Brain microvascular endothelial cell (primary cell): ENCODE data around the gene BABAM2.

Experiments used
- DNase-seq: peaks from one replicate; pipeline ENCODE4 v3.0.0-alpha.2; 2020
- H3K27ac ChIP-seq: fragments of 250-450 bp; sonication (Bioruptor Pico); 2 replicates; pipeline ENCODE4 v1.5.1; 2020; ENCODE audit warnings: mild to moderate bottlenecking, moderate library complexity
- H3K27me3 ChIP-seq: fragments of 250-450 bp; sonication (Bioruptor Pico); replicated peaks from 2 replicates; pipeline ENCODE4 v1.5.1; 2020; ENCODE audit warnings: mild to moderate bottlenecking
- H3K36me3 ChIP-seq: fragments of 250-450 bp; sonication (Bioruptor Pico); replicated peaks from 2 replicates; pipeline ENCODE4 v1.5.1; 2020; ENCODE audit warnings: mild to moderate bottlenecking
- H3K4me3 ChIP-seq: 2 replicates; pipeline ENCODE4 v1.5.1; 2011; ENCODE audit warnings: low read depth, mild to moderate bottlenecking, control low read depth, low read length, moderate library complexity
- in situ Hi-C: cut with HindIII; loops from 2 replicates; pipeline ENCODE4 v1.10.0; 2017; ENCODE audit warnings: low sequenced_read_pairs, low pct_ligation_motif_present
- TF ChIP-seq, protein P1 (sequence below): IDR thresholded peaks from 2 replicates; pipeline ENCODE4 v1.5.1; 2011; ENCODE audit warnings: low read depth, mild to moderate bottlenecking, moderate library complexity, low read length, control low read depth, inconsistent platforms; ENCODE audit errors: missing control alignments

The BABAM2 gene

DNA sequence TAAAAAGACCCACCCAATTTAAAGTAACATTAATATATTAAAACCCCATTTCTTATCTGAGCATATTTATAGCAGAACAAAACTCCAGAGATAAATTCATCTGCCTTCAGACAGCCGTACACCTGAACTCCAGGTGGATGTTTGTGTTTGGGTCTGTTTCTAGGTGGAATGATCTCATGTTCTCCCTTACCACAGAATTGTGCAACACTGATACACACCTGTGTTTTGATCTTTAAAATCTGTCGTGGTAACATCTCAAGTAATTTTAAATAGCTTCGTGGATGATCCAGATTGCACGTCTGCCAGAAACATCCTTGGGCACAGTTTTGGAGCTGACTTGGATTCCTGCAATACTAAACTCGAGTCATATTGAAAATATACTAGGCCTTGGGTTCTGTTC is 294.6 kb downstream of the BABAM2 start:
- TF ChIP-seq, protein P1, sequence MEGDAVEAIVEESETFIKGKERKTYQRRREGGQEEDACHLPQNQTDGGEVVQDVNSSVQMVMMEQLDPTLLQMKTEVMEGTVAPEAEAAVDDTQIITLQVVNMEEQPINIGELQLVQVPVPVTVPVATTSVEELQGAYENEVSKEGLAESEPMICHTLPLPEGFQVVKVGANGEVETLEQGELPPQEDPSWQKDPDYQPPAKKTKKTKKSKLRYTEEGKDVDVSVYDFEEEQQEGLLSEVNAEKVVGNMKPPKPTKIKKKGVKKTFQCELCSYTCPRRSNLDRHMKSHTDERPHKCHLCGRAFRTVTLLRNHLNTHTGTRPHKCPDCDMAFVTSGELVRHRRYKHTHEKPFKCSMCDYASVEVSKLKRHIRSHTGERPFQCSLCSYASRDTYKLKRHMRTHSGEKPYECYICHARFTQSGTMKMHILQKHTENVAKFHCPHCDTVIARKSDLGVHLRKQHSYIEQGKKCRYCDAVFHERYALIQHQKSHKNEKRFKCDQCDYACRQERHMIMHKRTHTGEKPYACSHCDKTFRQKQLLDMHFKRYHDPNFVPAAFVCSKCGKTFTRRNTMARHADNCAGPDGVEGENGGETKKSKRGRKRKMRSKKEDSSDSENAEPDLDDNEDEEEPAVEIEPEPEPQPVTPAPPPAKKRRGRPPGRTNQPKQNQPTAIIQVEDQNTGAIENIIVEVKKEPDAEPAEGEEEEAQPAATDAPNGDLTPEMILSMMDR, result no peak
- Histone ChIP-seq H3K27ac (no peak overlapping the region), H3K27me3 (no peaks in the 10 kb centered on the region), H3K4me3 (no peak overlapping the region), H3K36me3 (no peaks in the 10 kb centered on the region)
- in situ Hi-C loops, result no loop called here
- no peak for DNase-seq

DNA sequence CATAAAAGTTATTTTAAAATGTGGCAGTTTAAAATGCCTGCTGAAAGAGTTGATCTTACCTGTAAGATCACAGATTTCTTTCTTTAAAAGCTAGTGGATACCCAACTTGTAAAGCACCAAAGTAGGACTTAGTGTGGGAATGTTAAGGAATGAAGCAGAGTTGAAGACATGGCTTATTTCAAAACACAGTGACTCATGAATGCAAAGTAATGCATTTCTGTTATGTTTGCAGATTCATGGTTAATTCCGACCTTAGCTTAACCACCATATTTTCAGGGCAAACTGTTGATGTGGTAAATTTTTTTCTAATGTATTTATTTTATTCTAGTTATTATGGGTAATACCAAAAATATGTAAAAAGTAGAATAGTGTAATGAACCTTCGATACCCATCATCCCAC is 295.4 kb downstream of the BABAM2 start:
- DNase-seq, result peak; percentile 39
- Histone ChIP-seq H3K36me3 (no peaks in the 10 kb centered on the region), H3K4me3 (no peak overlapping the region), H3K27me3 (no peaks in the 10 kb centered on the region), H3K27ac (peak overlapping the region; percentile 31)
- TF ChIP-seq, protein P1, result no peak
- in situ Hi-C loops, result no loop called here

DNA sequence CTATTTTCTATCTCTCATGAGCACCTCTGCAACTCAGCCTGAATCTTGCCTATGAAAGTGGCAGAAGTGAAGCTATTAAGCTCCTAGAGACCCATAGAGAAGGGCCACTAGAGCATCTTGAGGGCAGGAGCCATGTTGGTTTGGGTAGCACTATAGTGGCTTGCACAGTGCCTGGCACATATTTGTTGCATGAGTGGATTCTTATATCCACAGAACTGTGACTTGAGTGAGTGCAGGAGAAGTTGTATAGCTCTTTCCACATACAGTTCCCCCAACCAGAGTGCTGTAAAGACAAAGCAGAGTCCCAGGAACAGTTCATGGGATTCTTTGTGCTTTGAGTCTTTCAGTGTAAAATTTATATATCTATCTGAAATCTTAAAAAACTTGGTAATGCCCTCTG is 296.7 kb downstream of the BABAM2 start:
- Histone ChIP-seq H3K27ac (no peak overlapping the region), H3K36me3 (no peaks in the 10 kb centered on the region), H3K4me3 (no peak overlapping the region), H3K27me3 (no peaks in the 10 kb centered on the region)
- in situ Hi-C loops, result no loop called here
- no peak for DNase-seq
- TF ChIP-seq, protein P1, result no peak

DNA sequence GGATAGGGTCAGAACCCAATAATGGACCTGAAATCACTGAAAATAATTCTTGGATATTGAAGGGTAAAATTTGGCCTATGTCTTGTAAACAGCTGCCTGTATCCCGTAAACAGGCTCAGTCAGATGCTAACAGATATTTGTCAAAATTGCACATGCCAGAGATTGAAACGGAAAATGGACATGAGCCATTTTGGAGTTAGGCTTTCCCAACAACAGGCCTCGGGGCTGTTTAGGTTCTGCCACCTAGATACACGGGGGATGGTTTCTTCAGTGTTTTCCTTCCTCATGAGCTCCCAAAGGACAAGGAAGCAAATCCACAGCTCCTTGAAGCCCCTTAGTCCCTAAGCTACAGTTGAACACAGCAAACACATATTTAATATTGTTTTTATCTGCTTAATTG is 297.9 kb downstream of the BABAM2 start:
- H3K27me3 ChIP-seq, result no peaks in the 10 kb centered on the region
- DNase-seq, result no peak
- no peak overlapping the region for H3K27ac ChIP-seq
- TF ChIP-seq, protein P1, result no peak
- no peaks in the 10 kb centered on the region for H3K36me3 ChIP-seq
- no peak overlapping the region for H3K4me3 ChIP-seq
- in situ Hi-C loops, result no loop called here

DNA sequence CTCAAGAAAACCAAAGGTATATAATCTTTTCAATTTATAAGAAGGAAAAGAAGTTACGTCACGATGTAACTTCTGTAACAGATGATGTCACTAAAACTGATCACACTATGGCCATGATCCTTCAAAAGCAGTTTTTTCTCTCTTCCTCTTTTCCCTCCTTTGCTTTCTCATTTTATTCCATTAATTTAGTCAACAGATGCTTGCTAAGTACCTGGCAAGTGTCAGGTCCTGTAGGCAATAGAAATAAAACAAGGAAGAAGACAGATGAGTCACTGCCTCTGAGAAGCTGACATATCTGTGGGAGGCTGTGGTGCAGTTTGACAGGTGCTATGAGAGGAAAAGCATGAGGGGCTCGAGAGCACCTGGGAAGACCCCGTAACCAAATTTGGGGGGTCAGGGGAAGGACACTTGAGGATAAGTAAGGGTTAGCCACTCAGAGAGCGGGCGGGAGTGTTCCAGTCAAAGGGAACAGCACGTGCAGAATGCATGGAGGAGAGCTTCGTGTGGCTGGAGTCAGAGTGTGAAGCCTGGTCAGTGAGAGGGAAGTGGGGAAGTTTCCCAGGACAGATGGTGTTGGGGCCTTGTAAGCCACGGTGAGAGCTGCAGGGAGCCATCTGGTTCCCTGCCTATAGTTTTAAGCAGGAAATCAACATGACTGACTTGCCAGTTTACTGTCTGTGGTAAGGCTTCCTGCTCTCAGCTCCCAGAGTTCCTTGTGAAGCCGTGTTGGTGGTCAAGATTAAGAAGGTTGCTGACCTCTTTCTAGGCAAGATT is 303.3 kb downstream of the BABAM2 start:
- Histone ChIP-seq H3K27ac (no peak overlapping the region), H3K36me3 (no peaks in the 10 kb centered on the region), H3K27me3 (no peaks in the 10 kb centered on the region), H3K4me3 (no peak overlapping the region)
- no peak for DNase-seq
- TF ChIP-seq, protein P1, result no peak
- in situ Hi-C loops, result no loop called here
